BJ (cell line): ENCODE data around the gene NTSR1. TPM values are rescaled to one million over a fixed set of nuclear protein-coding genes. Genes with fewer than 3 reads are reported as not detected.

Source experiments
- CTCF ChIA-PET: fragments of 350-600 bp; formaldehyde crosslinking; extraction: SDS; loops from one replicate; lab custom pipeline; 2021; ENCODE audit warnings: antibody characterized with exemption, inconsistent platforms; lab: Yijun Ruan, JAX
- POLR2A ChIA-PET: fragments of 300-600 bp; sonication (Branson Sonifier 250); formaldehyde crosslinking; extraction: SDS; loops from one replicate; lab custom pipeline; 2021; ENCODE audit warnings: antibody characterized with exemption; lab: Charles Lee
- DNase-seq: peaks from one replicate; pipeline ENCODE4 v3.0.0-alpha.2; 2011; ENCODE audit warnings: low read depth
- H3K27me3 ChIP-seq: 2 replicates; pipeline ENCODE4 v1.6.0; 2011; ENCODE audit warnings: low read length; ENCODE audit not compliant: control insufficient read depth, insufficient read depth
- H3K36me3 ChIP-seq: 2 replicates; pipeline ENCODE4 v1.5.1; 2011; ENCODE audit warnings: low read length; ENCODE audit not compliant: control insufficient read depth, insufficient read depth
- H3K4me3 ChIP-seq: 2 replicates; pipeline ENCODE4 v1.5.1; 2011; ENCODE audit warnings: low read depth, mild to moderate bottlenecking, control low read depth, low read length
- CTCF ChIP-seq: IDR thresholded peaks from 2 replicates; pipeline ENCODE4 v1.5.1; 2011; ENCODE audit warnings: low read depth, mild to moderate bottlenecking, control low read depth, inconsistent platforms, low read length, moderate library complexity; ENCODE audit not compliant: insufficient read depth
- polyA plus RNA-seq: library from polyadenylated mRNA; depleted of rRNA; stranded (reverse); fragments of >200 nt; gene quantifications from 2 replicates; pipeline ENCODE4 v1.2.3, GENCODE V29; 2011

Gene NTSR1
- polyA plus RNA-seq, 1 experiment: 0.05 TPM

GRCh38 chr20:62741191-62741691 is 32.6 kb downstream of the NTSR1 start:
- H3K36me3 ChIP-seq: no peaks in the 10 kb centered on the region
- no peak for TF ChIP-seq CTCF
- H3K4me3 ChIP-seq: no peak overlapping the region
- H3K27me3 ChIP-seq: no peaks in the 10 kb centered on the region
- CTCF ChIA-PET: interaction anchor here (0.8 to 2.4 kb wide), 3 partner anchors 18 to 72 kb away, joined by 3 to 11 read pairs (median 3); no protein-coding TSS in a partner anchor
- POLR2A ChIA-PET: no interaction called here
- DNase-seq: no peak

GRCh38 chr20:62741701-62742491 is 33.3 kb downstream of the NTSR1 start:
- no peak for TF ChIP-seq CTCF
- ChIA-PET POLR2A (no interaction called here), CTCF (interaction anchor here (0.5 to 2.4 kb wide), 3 partner anchors 18 to 1430 kb away, joined by 3 to 11 read pairs (median 3); no protein-coding TSS in a partner anchor)
- no peaks in the 10 kb centered on the region for H3K27me3 ChIP-seq
- H3K4me3 ChIP-seq: no peak overlapping the region
- no peaks in the 10 kb centered on the region for H3K36me3 ChIP-seq
- DNase-seq: no peak

DNA sequence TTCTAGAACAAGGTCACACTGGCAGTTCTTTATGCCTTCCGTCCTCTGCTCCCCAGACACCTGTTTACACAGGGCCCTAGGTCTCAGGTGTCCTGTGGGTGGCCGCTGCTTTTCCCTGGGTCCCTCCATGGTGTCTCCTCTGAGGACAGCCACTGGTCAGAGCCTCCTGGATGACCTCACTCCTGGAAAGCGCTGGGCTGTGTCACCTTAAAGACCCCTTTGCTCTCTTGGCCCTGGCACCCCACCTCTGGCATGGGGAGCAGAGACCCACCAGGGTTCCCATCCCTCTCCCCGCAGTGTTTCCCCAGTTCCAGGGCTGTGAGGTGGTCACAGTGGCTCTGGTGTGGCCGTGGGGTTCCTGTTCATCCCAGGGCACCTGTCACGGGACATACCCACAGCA is 33.9 kb downstream of the NTSR1 start:
- H3K4me3 ChIP-seq: no peak overlapping the region
- H3K27me3 ChIP-seq: no peaks in the 10 kb centered on the region
- TF ChIP-seq CTCF: no peak
- H3K36me3 ChIP-seq: no peaks in the 10 kb centered on the region
- CTCF ChIA-PET: no interaction called here
- POLR2A ChIA-PET: no interaction called here
- DNase-seq: no peak

DNA sequence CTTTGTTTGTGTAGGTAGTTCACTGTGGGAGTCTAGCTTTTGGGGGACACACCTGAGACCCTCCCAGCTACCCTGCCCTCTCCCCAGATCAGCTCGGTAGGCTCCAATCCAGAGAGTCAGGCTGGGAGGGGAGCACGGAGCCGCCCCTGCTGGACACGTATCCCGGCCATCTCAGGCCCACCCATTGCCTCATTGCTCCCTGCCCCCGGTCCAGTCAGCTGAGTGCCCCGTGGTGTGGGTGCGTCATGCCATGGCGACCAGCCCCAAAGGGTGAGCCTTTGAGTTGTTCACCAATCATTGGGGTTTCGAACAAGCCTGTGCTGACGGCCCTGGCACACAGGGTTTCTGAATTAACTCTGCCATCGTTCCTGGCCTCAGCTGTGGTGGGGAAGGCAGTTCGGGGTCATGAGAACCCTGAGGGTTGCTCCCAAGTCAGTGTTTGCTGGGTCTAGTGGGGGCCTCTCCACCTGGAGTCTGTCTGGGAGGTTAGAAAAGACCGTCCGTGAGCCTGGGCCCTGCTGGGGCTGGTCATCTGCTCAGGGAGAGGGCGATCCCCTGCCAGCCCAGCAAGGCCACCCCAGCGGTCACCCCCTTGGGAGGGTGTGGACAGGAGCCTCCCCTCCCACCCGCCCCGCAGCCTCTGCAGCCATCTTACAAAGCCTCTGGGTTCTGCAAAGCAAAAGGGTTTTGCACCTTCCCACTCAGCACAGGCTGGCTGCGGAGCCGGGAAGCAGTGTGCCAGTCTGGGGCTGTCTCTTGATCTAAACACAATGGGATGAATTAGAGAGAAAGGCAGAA is 34.5 kb downstream of the NTSR1 start:
- Histone ChIP-seq H3K27me3 (no peaks in the 10 kb centered on the region), H3K36me3 (no peaks in the 10 kb centered on the region), H3K4me3 (no peak overlapping the region)
- POLR2A ChIA-PET: no interaction called here
- TF ChIP-seq CTCF: no peak
- CTCF ChIA-PET: no interaction called here
- DNase-seq: no peak

DNA sequence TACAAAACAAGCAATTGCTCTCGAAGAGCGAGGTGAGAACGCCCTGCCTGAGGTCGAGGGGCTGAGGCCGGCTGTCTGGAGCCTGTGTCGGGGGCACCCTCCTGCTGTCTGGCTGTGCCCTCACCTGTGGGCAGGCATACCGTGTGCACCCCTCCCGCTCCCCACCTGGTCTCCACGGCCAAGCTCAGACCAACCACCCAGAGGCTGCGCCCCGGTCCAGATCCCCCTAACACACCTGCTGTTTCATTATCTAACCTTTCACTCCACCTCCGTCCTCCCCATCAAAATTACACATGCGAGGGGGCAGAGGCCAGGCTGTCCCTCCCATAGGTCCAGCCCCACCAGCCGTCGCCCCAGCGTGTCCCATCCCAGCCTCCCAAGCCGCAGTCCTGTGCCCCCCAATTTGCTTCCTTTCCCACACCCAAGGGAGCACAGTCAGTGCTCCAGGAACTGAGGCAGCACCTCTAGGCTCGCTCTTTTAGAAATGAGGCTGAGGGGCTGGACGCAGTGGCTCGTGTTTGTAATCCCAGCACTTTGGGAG is 35.2 kb downstream of the NTSR1 start:
- ChIA-PET POLR2A (interaction anchor here (0.5 kb wide), 1 partner anchor 17 kb away, joined by 4 read pairs; no protein-coding TSS in a partner anchor), CTCF (no interaction called here)
- no peak overlapping the region for H3K4me3 ChIP-seq
- no peaks in the 10 kb centered on the region for H3K36me3 ChIP-seq
- DNase-seq: no peak
- no peaks in the 10 kb centered on the region for H3K27me3 ChIP-seq
- TF ChIP-seq CTCF: no peak
